Sigmoid colon (tissue), 7 donors: ENCODE measurements around the gene NFIC. TPM values are rescaled to one million over a fixed set of nuclear protein-coding genes. Genes with fewer than 3 reads are reported as not detected.
A peak's percentile ranks its signal among the peaks of the same experiment; 100 is the strongest.
"Not testable (repeated sequence)": the region's sequence is repeated elsewhere in the genome, so short reads cannot be mapped to it uniquely, and the experiment has no call there.

ENCODE experiments used
- DNase-seq: peaks from one replicate; pipeline ENCODE4 v3.0.0-alpha.2; 2019
- H3K27ac ChIP-seq, 4 donors: fragments of 200-600 bp; sonication (generic); one replicate each; pipeline ENCODE4 v1.5.1; 2016 to 2019; ENCODE audit warnings: mild to moderate bottlenecking in 1 of 4
- H3K27me3 ChIP-seq, 3 donors: fragments of 200-600 bp; sonication (generic); one replicate each; pipeline ENCODE4 v1.5.1; 2019; ENCODE audit warnings: mild to moderate bottlenecking in 1 of 3
- H3K36me3 ChIP-seq, 4 donors: fragments of 200-600 bp; sonication (generic); one replicate each; pipeline ENCODE4 v1.5.1; 2016 to 2019
- H3K4me1 ChIP-seq, 4 donors: fragments of 200-600 bp; sonication (generic); one replicate each; pipeline ENCODE4 v1.5.1; 2017 to 2019
- H3K4me3 ChIP-seq, 4 donors: fragments of 200-600 bp; sonication (generic); one replicate each; pipeline ENCODE4 v1.5.1; 2017 to 2019; ENCODE audit warnings: mild to moderate bottlenecking in 2 of 4, moderate library complexity in 1 of 4
- H3K9me3 ChIP-seq, 4 donors: fragments of 200-600 bp in 3 of 4; sonication (generic) in 3 of 4; one replicate each; pipeline versions ENCODE4 v1.5.1 to v1.6.1; 2013 to 2019
- EP300 ChIP-seq, 4 donors: sonication (generic); formaldehyde crosslinking; IDR thresholded peaks; one replicate each; pipeline ENCODE4 v1.6.1; 2017; ENCODE audit warnings: antibody characterized with exemption in 4 of 4
- POLR2A ChIP-seq, 2 donors: fragments of 450-650 bp; IDR thresholded peaks; one replicate each; pipeline ENCODE4 v1.6.1; 2016; ENCODE audit warnings: antibody characterized with exemption in 2 of 2, mild to moderate bottlenecking in 2 of 2, moderate library complexity in 2 of 2
- POLR2AphosphoS5 ChIP-seq, 4 donors: sonication (generic); formaldehyde crosslinking; IDR thresholded peaks; one replicate each; pipeline ENCODE4 v1.6.1; 2017; ENCODE audit warnings: antibody characterized with exemption in 4 of 4
- WGBS, 2 donors: extraction: QIAGEN DNeasy Blood & Tissue Kit; methylation state at CpG; one replicate each; pipeline ENCODE4 v1.1.7; 2013; 5-methylcytosine and 5-hydroxymethylcytosine counted together
- intact Hi-C: fragments of 100-400 bp; cut with DNase I; formaldehyde crosslinking; loops from one replicate; pipeline ENCODE4 v1.15.1; 2023
- polyA plus RNA-seq, 3 donors: library from polyadenylated mRNA; stranded (reverse); fragments of 200-250 nt; gene quantifications; one replicate each; pipeline ENCODE4 v1.2.3, GENCODE V29; 2013
- total RNA-seq, 4 donors: library from RNA; depleted of rRNA; stranded (reverse); fragments of >200 nt; gene quantifications; one replicate each; pipeline ENCODE4 v1.1.0, GENCODE V29; 2016
- TF ChIP-seq, protein P1 (sequence below), 4 experiments: fragments of 450-650 bp in 3 of 4; fragments of 200-600 bp in 1 of 4; IDR thresholded peaks; one replicate each; pipeline ENCODE4 v1.5.1; 2016 to 2019; ENCODE audit warnings: antibody characterized with exemption in 4 of 4, mild to moderate bottlenecking in 3 of 4, moderate library complexity in 2 of 4
- donor health status: healthy with polysubstance abuse.
- donor health status: Bipolar disorder and iron deficiency.
- donor health status: healthy.

NFIC gene
- total and polyA plus RNA-seq, 7 donors: 9.0 to 114 (median 63.2) TPM

GRCh38 chr19:3386447-3387234 is 20.3 kb downstream of the NFIC start:
- intact Hi-C loops: loop anchor here (2.0 kb wide), 1 partner anchor 16 kb away; no protein-coding TSS in a partner anchor
- H3K4me3 ChIP-seq: peak overlapping the region in 3 of 4 donors; percentile 3 to 12 (median 11)
- H3K27ac ChIP-seq: peak overlapping the region; percentile 98 to 100 (median 100)
- no peaks in the 10 kb centered on the region for H3K9me3 ChIP-seq
- peak; percentile 91 for DNase-seq
- TF ChIP-seq POLR2AphosphoS5 (IDR thresholded peaks at IDR 0.05): peak; percentile 78 to 93 (median 88)
- TF ChIP-seq EP300 (IDR thresholded peaks at IDR 0.05): peak in 3 of 4 donors; percentile 38 to 77 (median 74)
- TF ChIP-seq POLR2A (IDR thresholded peaks at IDR 0.05): no peak
- TF ChIP-seq, protein P1, sequence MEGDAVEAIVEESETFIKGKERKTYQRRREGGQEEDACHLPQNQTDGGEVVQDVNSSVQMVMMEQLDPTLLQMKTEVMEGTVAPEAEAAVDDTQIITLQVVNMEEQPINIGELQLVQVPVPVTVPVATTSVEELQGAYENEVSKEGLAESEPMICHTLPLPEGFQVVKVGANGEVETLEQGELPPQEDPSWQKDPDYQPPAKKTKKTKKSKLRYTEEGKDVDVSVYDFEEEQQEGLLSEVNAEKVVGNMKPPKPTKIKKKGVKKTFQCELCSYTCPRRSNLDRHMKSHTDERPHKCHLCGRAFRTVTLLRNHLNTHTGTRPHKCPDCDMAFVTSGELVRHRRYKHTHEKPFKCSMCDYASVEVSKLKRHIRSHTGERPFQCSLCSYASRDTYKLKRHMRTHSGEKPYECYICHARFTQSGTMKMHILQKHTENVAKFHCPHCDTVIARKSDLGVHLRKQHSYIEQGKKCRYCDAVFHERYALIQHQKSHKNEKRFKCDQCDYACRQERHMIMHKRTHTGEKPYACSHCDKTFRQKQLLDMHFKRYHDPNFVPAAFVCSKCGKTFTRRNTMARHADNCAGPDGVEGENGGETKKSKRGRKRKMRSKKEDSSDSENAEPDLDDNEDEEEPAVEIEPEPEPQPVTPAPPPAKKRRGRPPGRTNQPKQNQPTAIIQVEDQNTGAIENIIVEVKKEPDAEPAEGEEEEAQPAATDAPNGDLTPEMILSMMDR (IDR thresholded peaks at IDR 0.05): no peak
- H3K36me3 ChIP-seq: peaks cover 9 to 18% (median 15%) of the 10 kb centered on the region in 4 donors
- WGBS, 2 donors: 87 to 88% methylated on average over 25 of the region's 25 CpGs
- peaks cover 0 to 97% (median 91%) of the 10 kb centered on the region in 4 donors for H3K4me1 ChIP-seq
- H3K27me3 ChIP-seq: no peaks in the 10 kb centered on the region

GRCh38 chr19:3387645-3388589 is 21.5 kb downstream of the NFIC start:
- peak; percentile 96 for DNase-seq
- intact Hi-C loops: loop anchor here (1.0 to 2.0 kb wide), 3 partner anchors 9 to 41 kb away; no protein-coding TSS in a partner anchor

GRCh38 chr19:3389446-3389778 is 23.0 kb downstream of the NFIC start:
- DNase-seq: no peak
- Histone ChIP-seq H3K27me3 (no peaks in the 10 kb centered on the region), H3K9me3 (no peaks in the 10 kb centered on the region), H3K36me3 (peaks cover 0 to 12% (median 6%) of the 10 kb centered on the region in 4 donors), H3K4me3 (peak overlapping the region in 1 of 4 donors; percentile 11), H3K27ac (peak overlapping the region; percentile 98 to 100 (median 100)), H3K4me1 (peaks cover 0 to 82% (median 78%) of the 10 kb centered on the region in 4 donors)
- 87 to 91% methylated on average over 9 of the region's 9 CpGs for WGBS, 2 donors
- TF ChIP-seq EP300 (IDR thresholded peaks at IDR 0.05) (no peak), POLR2AphosphoS5 (IDR thresholded peaks at IDR 0.05) (no peak), POLR2A (IDR thresholded peaks at IDR 0.05) (no peak)
- TF ChIP-seq, protein P1 (IDR thresholded peaks at IDR 0.05): no peak
- intact Hi-C loops: no loop called here

More at GRCh38 chr19:3387645-3388589, 21.5 kb downstream of the NFIC start:
- 20 to 60% methylated on average over 42 of the region's 42 CpGs for WGBS, 2 donors
- H3K4me1 ChIP-seq: peaks cover 0 to 93% (median 87%) of the 10 kb centered on the region in 4 donors
- H3K36me3 ChIP-seq: peaks cover 0 to 10% (median 4%) of the 10 kb centered on the region in 4 donors
- H3K9me3 ChIP-seq: no peaks in the 10 kb centered on the region
- peak overlapping the region; percentile 98 to 100 (median 100) for H3K27ac ChIP-seq
- no peaks in the 10 kb centered on the region for H3K27me3 ChIP-seq
- peak overlapping the region in 3 of 4 donors; percentile 9 to 17 (median 12) for H3K4me3 ChIP-seq
- peak in 3 of 4 donors; percentile 39 to 61 (median 47) for TF ChIP-seq EP300 (IDR thresholded peaks at IDR 0.05)
- peak; percentile 56 to 81 (median 78) for TF ChIP-seq POLR2AphosphoS5 (IDR thresholded peaks at IDR 0.05)
- TF ChIP-seq, protein P1 (IDR thresholded peaks at IDR 0.05): no peak
- TF ChIP-seq POLR2A (IDR thresholded peaks at IDR 0.05): peak in 1 of 2 donors; percentile 6

DNA sequence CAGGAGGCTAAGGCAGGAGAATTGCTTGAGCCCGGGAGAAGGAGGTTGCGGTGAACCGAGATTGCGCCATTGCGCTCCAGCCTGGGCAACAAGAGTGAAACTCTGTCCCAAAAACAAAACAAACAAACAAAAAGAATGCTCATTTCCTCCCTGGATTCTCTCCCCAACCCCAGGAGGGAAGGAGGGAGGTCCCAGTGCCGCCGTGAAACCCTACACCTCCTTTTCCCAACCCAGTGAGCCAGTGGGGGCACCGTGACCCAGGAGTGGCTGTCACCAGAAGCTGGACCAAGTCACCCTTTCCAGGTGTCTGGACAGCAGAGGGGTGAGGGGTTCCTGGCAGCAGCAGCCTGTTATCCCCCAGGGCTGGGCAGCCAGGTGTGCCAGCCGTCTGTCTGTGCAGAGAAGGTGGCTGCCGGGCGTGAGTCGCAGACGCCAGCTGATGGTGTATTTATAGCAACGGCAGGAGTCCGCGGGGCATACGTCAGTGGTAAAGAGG is 23.5 kb downstream of the NFIC start:
- Histone ChIP-seq H3K4me3 (peak overlapping the region in 1 of 4 donors; percentile 11), H3K27ac (peak overlapping the region; percentile 98 to 100 (median 100)), H3K36me3 (peaks cover 0 to 17% (median 6%) of the 10 kb centered on the region in 4 donors), H3K27me3 (no peaks in the 10 kb centered on the region), H3K9me3 (no peaks in the 10 kb centered on the region), H3K4me1 (peaks cover 0 to 82% (median 77%) of the 10 kb centered on the region in 4 donors)
- DNase-seq: peak; percentile 76
- TF ChIP-seq POLR2AphosphoS5 (IDR thresholded peaks at IDR 0.05) (peak in 1 of 4 donors; percentile 24), POLR2A (IDR thresholded peaks at IDR 0.05) (no peak)
- intact Hi-C loops: no loop called here
- WGBS, 2 donors: 66 to 67% methylated on average over 17 of the region's 17 CpGs

DNA sequence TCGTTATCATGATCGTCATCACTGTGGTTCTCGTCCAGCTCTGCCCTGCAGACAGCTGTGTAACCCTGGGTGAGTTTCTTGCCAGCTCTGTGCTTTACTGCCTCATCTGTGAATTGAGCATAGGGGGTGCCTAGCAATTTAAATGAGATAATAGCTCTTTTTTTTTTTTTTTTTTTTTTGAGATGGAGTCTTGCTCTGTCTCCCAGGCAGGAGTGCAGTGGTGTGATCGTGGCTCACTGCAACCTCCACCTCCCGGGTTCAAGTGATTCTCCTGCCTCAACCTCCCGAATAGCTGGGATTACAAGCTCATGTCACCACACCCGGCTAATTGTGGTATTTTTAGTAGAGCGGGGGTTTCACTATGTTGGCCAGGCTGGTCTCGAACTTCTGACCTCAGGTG is 25.5 kb downstream of the NFIC start:
- H3K9me3 ChIP-seq, DNase-seq, H3K4me3 ChIP-seq, H3K27me3 ChIP-seq, intact Hi-C loops: not testable (repeated sequence)
- Histone ChIP-seq H3K36me3 (peaks cover 0 to 24% (median 6%) of the 10 kb centered on the region in 4 donors), H3K4me1 (peaks cover 0 to 82% (median 72%) of the 10 kb centered on the region in 4 donors), H3K27ac (peak overlapping the region; percentile 42 to 100 (median 99))
- 95 to 96% methylated on average over 9 of the region's 9 CpGs for WGBS, 2 donors
